ENCODE measurements around the gene SUGP2. TPM values are rescaled to one million over a fixed set of nuclear protein-coding genes. Genes with fewer than 3 reads are reported as not detected.
A peak's percentile ranks its signal among the peaks of the same experiment; 100 is the strongest.

Gene SUGP2
- total RNA-seq, 3 donors from 2014 or later, result 65.4 to 93.4 (median 69.8) TPM

DNA sequence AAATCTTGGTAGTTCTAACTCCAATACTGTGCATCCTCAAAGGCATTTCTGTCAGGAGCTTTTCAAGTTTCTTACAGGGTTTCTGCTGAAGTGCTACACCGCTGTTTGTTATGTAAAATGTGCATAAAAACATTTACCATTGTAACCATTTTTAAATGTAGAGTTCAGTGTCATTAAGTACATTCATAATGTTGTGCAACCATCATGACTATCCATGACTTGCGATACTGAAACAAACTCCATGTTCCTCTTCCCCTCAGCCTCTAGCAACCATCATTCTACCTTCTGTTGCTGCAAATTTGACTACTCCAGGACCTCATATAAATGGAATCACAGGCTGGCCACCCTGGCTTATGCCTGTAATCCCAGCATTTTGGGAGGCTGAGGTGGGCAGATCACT, 16.1 kb upstream of the SUGP2 start:
- TF ChIP-seq, protein P1, sequence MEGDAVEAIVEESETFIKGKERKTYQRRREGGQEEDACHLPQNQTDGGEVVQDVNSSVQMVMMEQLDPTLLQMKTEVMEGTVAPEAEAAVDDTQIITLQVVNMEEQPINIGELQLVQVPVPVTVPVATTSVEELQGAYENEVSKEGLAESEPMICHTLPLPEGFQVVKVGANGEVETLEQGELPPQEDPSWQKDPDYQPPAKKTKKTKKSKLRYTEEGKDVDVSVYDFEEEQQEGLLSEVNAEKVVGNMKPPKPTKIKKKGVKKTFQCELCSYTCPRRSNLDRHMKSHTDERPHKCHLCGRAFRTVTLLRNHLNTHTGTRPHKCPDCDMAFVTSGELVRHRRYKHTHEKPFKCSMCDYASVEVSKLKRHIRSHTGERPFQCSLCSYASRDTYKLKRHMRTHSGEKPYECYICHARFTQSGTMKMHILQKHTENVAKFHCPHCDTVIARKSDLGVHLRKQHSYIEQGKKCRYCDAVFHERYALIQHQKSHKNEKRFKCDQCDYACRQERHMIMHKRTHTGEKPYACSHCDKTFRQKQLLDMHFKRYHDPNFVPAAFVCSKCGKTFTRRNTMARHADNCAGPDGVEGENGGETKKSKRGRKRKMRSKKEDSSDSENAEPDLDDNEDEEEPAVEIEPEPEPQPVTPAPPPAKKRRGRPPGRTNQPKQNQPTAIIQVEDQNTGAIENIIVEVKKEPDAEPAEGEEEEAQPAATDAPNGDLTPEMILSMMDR (IDR thresholded peaks at IDR 0.05), result no peak
- ATAC-seq (no peak), DNase-seq (no peak)
- intact Hi-C loops (cut with DNase I, micrococcal nuclease), result no loop called here
- H3K36me3 ChIP-seq (ENCODE audit: low read depth), result no peaks in the 10 kb centered on the region
- no peaks in the 10 kb centered on the region for H3K9me3 ChIP-seq
- H3K4me1 ChIP-seq (ENCODE audit: low read depth), result no peaks in the 10 kb centered on the region
- H3K4me3 ChIP-seq, result no peak overlapping the region

DNA sequence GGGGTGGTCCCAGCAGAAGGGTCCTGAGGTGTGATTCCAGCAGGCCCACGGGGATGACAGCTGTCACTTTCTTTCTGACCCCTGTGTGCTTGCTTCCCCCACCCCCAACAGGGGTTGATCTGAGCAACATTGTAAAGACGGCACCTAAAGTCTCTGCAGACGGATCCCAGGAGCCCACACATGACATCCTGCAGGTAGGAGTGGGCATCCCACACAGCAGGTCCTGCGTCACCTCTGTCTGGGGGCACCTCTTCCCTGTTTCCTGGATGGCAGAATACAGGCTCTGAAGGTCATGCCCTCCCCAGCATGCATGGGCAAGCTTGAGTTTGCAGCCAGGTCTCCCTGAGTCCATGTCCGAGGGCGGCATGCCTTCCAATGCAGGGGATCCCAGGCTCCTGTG, 10.6 kb upstream of the SUGP2 start:
- intact Hi-C loops (cut with DNase I, micrococcal nuclease), result no loop called here
- TF ChIP-seq, protein P1 (IDR thresholded peaks at IDR 0.05), result no peak
- ATAC-seq (no peak), DNase-seq (no peak)
- Histone ChIP-seq H3K9me3 (no peaks in the 10 kb centered on the region), H3K4me3 (no peak overlapping the region), H3K4me1 (ENCODE audit: low read depth) (no peaks in the 10 kb centered on the region), H3K36me3 (ENCODE audit: low read depth) (no peaks in the 10 kb centered on the region)

DNA sequence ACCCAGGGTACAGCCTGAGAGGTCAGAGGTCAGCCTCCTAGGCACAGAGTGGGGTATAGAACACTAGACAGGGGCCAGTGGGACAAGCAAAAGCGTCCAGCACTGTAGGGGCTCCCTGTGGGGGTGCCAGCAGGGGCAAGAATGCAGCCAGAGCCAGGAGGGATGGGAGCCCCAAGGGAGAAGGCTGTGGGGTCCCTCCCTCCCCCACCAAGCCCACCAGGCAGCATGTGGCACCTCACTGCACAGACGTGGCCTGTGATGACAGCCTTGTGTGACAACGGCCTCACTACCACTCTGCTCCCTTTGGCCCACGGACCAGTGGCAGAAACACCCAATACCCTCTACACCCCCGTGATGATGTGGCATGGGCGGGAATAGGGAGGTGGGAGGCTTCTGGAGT, 10.2 kb upstream of the SUGP2 start:
- TF ChIP-seq, protein P1 (IDR thresholded peaks at IDR 0.05), result no peak
- intact Hi-C loops (cut with DNase I, micrococcal nuclease), result no loop called here
- no peak for DNase-seq
- Histone ChIP-seq H3K4me3 (no peak overlapping the region), H3K36me3 (ENCODE audit: low read depth) (no peaks in the 10 kb centered on the region), H3K9me3 (no peaks in the 10 kb centered on the region), H3K4me1 (ENCODE audit: low read depth) (no peaks in the 10 kb centered on the region)
- ATAC-seq, result no peak

DNA sequence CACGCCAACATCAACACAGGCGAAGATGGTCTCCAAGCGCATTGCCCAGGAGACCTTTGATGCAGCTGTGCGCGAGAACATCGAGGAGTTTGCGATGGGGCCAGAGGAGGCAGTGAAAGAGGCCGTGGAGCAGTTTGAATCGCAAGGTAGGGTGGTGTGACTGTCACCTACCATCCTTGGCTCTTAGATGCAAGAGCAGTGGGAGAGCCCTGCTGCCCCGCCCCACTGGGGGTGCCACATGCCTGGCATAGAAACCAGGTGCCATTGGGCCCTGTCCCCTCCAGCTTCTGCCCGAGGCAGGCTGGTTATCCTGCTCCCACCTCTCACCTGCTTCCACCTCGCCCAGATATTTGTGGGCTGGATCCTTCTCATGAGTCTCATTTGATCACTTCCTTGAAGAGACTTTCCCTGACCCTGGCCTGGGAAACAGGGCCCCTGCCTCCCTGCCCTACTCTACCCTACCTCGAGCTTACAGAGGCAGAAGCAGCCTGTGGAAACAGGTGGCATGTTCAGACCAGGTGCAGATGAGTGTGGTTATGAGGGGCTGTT, 9.5 kb upstream of the SUGP2 start:
- ATAC-seq, result no peak
- intact Hi-C loops (cut with DNase I, micrococcal nuclease), result no loop called here
- Histone ChIP-seq H3K9me3 (no peaks in the 10 kb centered on the region), H3K36me3 (ENCODE audit: low read depth) (no peaks in the 10 kb centered on the region), H3K4me3 (no peak overlapping the region), H3K4me1 (ENCODE audit: low read depth) (no peaks in the 10 kb centered on the region)
- DNase-seq, result no peak
- TF ChIP-seq, protein P1 (IDR thresholded peaks at IDR 0.05), result no peak

DNA sequence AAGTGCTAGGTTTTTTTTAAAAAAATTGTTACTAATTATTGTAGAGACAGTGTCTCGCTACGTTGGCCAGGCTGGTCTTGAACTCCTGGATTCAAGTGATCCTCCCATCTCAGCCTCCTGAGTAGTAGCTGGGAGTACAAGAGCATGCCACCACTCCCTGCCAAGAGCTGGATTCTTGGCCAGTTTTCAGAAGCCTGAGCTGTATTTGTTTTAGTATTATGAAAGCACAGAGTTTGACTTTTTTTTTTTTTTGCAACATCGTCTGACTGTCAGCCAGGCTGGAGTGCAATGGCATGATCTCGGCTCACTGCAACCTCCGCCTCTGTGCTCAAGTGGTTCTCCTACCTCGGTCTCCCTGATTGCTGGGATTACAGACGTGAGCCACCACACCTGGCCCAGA, 7.1 kb upstream of the SUGP2 start:
- no peak for DNase-seq
- intact Hi-C loops (cut with DNase I, micrococcal nuclease), result no loop called here

More for the DNA sequence above, 7.1 kb upstream of the SUGP2 start:
- H3K4me1 ChIP-seq (ENCODE audit: low read depth), result no peaks in the 10 kb centered on the region
- no peaks in the 10 kb centered on the region for H3K9me3 ChIP-seq
- H3K4me3 ChIP-seq, result no peak overlapping the region
- TF ChIP-seq, protein P1 (IDR thresholded peaks at IDR 0.05), result no peak
- peak; percentile 13 for ATAC-seq
- H3K36me3 ChIP-seq (ENCODE audit: low read depth), result no peaks in the 10 kb centered on the region
